HUES64 (cell line): Measurements from ENCODE around the gene ERP27.

ENCODE experiments used
- H3K27ac ChIP-seq: 2 replicates; pipeline ENCODE4 v1.7.0; 2013; ENCODE audit warnings: low read depth, low read length, inconsistent platforms
- H3K27me3 ChIP-seq: 2 replicates; pipeline ENCODE4 v1.6.1; 2013; ENCODE audit warnings: mild to moderate bottlenecking, low read length; ENCODE audit not compliant: insufficient read depth
- H3K36me3 ChIP-seq: 2 replicates; pipeline ENCODE4 v1.6.1; 2013; ENCODE audit warnings: mild to moderate bottlenecking, low read length; ENCODE audit not compliant: insufficient read depth
- H3K4me1 ChIP-seq: 2 replicates; pipeline ENCODE4 v1.6.1; 2013; ENCODE audit warnings: mild to moderate bottlenecking, low read length, moderate library complexity; ENCODE audit not compliant: insufficient read depth
- H3K4me3 ChIP-seq: 2 replicates; pipeline ENCODE4 v1.5.1; 2013; ENCODE audit warnings: mild to moderate bottlenecking, low read length, moderate library complexity
- H3K9ac ChIP-seq: 2 replicates; pipeline ENCODE4 v1.6.1; 2013; ENCODE audit warnings: mild to moderate bottlenecking, low read depth, low read length
- H3K9me3 ChIP-seq: 2 replicates; pipeline ENCODE4 v1.6.1; 2013; ENCODE audit warnings: low read depth, low read length; ENCODE audit not compliant: insufficient read depth
- WGBS: fragments of 150-250, 120-280 bp; methylation state at CpG from one replicate; pipeline ENCODE4 v1.1.7; 2013; ENCODE audit warnings: missing lambda C conversion rate; 5-methylcytosine and 5-hydroxymethylcytosine counted together

The ERP27 gene

DNA sequence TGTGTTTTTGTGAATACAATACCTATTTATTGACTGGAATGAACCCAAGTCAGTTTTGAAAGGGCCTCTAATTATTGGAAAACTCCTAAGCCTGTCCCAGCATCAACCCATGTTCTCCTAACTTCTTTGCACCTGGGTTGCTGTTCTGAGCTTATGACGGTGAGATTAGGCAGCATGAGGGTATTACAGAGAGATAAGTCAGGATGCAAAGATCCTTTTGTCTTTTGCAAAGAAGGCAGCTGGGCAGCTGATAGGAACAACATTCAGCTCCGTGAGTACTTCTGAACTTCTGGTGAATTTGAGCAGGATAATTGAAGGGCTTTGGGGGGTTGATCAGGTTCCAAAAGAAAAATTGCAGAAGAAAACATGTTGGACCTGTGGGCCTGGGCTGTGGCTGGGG is 34.5 kb upstream of the ERP27 start, which contains the start of gene PDE6H:
PDE6H (plus strand) TSS at position 227 of the 400 bp plus-strand sequence. CDS start 4,971 bp downstream, outside the sequence.
- Histone ChIP-seq H3K27me3 (no peaks in the 10 kb centered on the region), H3K9me3 (no peaks in the 10 kb centered on the region), H3K4me3 (no peak within 1 kb of the TSS), H3K36me3 (no peaks in the 10 kb centered on the region), H3K27ac (no peak within 1 kb of the TSS), H3K4me1 (no peaks in the 10 kb centered on the region), H3K9ac (no peak within 1 kb of the TSS)
- WGBS: 82% methylated on average over 2 of the region's 2 CpGs

- Histone ChIP-seq H3K4me1 (no peaks in the 10 kb centered on the region), H3K27me3 (no peaks in the 10 kb centered on the region), H3K9ac (no peak overlapping the region), H3K4me3 (no peak overlapping the region), H3K27ac (no peak overlapping the region), H3K9me3 (no peaks in the 10 kb centered on the region), H3K36me3 (no peaks in the 10 kb centered on the region)
- 67% methylated on average over 4 of the region's 4 CpGs for WGBS
These were observed 32.1 kb upstream of the ERP27 start for GRCh38 chr12:14970473-14970872.

GRCh38 chr12:14968478-14968877 is 30.1 kb upstream of the ERP27 start:
- Histone ChIP-seq H3K4me1 (no peaks in the 10 kb centered on the region), H3K27ac (no peak overlapping the region), H3K27me3 (no peaks in the 10 kb centered on the region), H3K9ac (no peak overlapping the region), H3K4me3 (no peak overlapping the region), H3K36me3 (no peaks in the 10 kb centered on the region), H3K9me3 (no peaks in the 10 kb centered on the region)
- WGBS: 93% methylated on average over 3 of the region's 3 CpGs

GRCh38 chr12:14965221-14965620 is 26.9 kb upstream of the ERP27 start:
- Histone ChIP-seq H3K27ac (no peak overlapping the region), H3K4me1 (peaks cover 10% of the 10 kb centered on the region), H3K4me3 (no peak overlapping the region), H3K27me3 (no peaks in the 10 kb centered on the region), H3K36me3 (no peaks in the 10 kb centered on the region), H3K9ac (no peak overlapping the region), H3K9me3 (no peaks in the 10 kb centered on the region)
- WGBS: over 99% methylated on average over 2 of the region's 2 CpGs

DNA sequence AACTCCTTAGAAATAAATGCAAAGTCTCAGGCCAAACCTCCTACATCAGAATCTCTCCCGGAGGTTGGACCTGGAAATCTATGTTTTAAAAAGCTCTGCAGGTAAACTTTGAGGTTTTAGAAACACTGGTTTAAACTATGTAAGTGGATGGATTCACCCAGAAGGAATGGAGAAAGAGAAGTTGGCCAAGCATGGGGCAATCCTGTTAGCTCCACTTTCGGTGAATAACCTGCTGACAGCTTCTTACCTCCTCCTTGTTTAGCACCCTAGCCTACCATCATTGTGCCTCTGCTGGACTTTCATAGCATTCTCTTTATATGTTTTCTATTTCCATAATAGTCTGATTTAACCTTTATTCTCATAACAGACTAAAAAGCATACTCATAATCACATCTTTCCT is 26.1 kb upstream of the ERP27 start:
- H3K9ac ChIP-seq: no peak overlapping the region
- 44% methylated on average over 2 of the region's 2 CpGs for WGBS
- H3K27ac ChIP-seq: no peak overlapping the region
- H3K4me1 ChIP-seq: peaks cover 10% of the 10 kb centered on the region
- H3K27me3 ChIP-seq: no peaks in the 10 kb centered on the region
- no peak overlapping the region for H3K4me3 ChIP-seq
- no peaks in the 10 kb centered on the region for H3K9me3 ChIP-seq
- no peaks in the 10 kb centered on the region for H3K36me3 ChIP-seq

DNA sequence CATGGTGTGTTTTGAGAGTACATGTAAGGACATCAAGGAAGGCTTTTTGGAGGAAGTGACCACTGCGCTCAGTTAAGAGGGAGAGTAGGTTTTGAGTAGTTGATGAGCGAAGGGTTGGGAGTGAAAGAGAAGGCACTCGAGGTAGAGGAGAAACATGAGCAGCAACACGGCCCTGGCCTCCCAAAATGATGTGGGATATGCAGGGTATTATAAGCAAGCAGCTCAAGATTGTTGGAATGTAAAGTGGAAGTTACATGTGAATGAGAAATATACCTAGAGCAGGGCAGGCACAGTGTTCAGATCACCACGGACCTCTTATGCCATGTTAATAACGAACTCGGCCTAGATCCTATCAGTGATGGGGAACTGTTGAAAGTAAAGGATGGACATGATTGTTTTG is 25.2 kb upstream of the ERP27 start:
- Histone ChIP-seq H3K4me1 (peaks cover 10% of the 10 kb centered on the region), H3K36me3 (no peaks in the 10 kb centered on the region), H3K9me3 (no peaks in the 10 kb centered on the region), H3K27me3 (no peaks in the 10 kb centered on the region), H3K9ac (no peak overlapping the region), H3K4me3 (no peak overlapping the region), H3K27ac (no peak overlapping the region)
- 94% methylated on average over 7 of the region's 7 CpGs for WGBS

DNA sequence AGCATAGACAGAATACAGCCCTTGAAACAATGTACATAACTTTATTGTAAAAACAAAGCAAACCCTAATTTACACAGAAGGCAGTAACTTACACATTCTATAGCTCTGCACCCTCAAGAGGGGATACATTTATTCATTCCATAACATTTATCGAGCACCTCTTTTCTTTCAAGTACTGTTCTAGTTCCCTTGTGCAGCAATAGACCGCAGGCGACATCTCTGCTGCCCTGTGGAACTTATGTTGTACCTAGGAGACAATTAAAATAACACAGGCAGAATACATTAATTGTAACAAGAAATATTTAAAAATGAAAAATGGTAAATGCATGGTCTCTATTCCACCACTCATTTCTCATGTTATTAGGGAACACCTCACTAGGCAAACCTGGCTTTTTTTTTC is 24.5 kb upstream of the ERP27 start:
- no peak overlapping the region for H3K27ac ChIP-seq
- WGBS: 97% methylated on average over 3 of the region's 3 CpGs
- no peaks in the 10 kb centered on the region for H3K9me3 ChIP-seq
- H3K4me1 ChIP-seq: peaks cover 10% of the 10 kb centered on the region
- H3K36me3 ChIP-seq: no peaks in the 10 kb centered on the region
- H3K4me3 ChIP-seq: no peak overlapping the region
- no peak overlapping the region for H3K9ac ChIP-seq
- no peaks in the 10 kb centered on the region for H3K27me3 ChIP-seq

DNA sequence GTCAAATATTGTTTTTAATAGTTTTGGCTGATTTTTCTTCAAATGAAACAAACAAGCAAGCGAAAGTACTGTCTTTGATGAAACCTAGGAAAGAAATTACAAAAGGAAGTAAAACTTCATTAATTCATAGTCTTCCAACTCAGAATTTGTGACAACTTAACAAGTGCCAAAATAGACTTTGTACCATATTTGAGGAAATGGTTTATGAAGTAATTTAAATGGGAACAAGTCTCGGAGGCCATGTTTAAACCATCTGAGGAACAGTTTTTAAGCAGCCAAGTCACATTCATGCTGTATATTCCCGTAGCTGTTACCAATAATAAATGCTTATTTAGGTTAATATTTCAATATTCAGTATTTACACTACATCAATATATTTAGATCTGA is 23.8 kb upstream of the ERP27 start:
- WGBS: 93% methylated on average over 2 of the region's 3 CpGs
- no peak overlapping the region for H3K4me3 ChIP-seq
- H3K9ac ChIP-seq: no peak overlapping the region
- H3K36me3 ChIP-seq: no peaks in the 10 kb centered on the region
- peaks cover 10% of the 10 kb centered on the region for H3K4me1 ChIP-seq
- H3K27ac ChIP-seq: no peak overlapping the region
- H3K9me3 ChIP-seq: no peaks in the 10 kb centered on the region
- H3K27me3 ChIP-seq: no peaks in the 10 kb centered on the region

DNA sequence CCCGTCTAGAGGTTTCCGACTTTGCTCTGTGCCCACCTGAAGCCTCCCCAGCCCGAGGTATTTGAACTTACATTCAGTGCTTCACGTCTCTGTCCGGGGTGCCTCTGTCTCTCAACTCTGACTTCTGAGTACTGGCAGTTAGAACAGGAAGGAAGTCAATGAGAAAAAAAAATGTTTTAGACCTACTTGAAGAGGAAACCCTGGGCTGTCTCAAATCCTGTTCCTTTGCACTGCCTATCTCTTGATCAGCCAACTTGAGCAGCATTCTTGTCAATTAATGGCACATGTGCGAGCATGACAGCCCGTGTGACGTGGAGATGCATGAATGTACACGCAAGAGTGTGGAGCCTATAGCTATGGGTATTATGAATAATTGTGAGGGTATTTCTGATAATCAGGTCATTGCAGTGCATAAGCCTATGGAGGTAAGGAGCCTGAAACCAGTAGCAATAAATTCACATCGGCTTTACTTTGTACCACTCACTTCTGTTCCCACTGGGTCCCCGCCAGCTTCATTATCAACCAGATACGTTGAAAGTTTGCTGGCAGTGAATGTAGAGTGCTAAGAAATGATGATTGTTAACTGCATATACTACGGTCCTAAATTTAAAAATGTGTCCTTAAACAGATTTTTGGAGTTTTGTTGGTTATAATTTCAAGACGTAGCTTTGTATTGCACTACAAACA is 23.3 kb upstream of the ERP27 start, which contains the start of gene ARHGDIB:
ARHGDIB (minus strand) TSS at position 136 of the 687 bp plus-strand sequence. CDS start 10,889 bp downstream, outside the sequence.
- Histone ChIP-seq H3K9ac (no peak within 1 kb of the TSS), H3K27ac (no peak within 1 kb of the TSS), H3K4me3 (no peak within 1 kb of the TSS), H3K27me3 (no peaks in the 10 kb centered on the region), H3K9me3 (no peaks in the 10 kb centered on the region), H3K36me3 (no peaks in the 10 kb centered on the region), H3K4me1 (peaks cover 10% of the 10 kb centered on the region)
- 90% methylated on average over 14 of the region's 14 CpGs for WGBS

- Histone ChIP-seq H3K9me3 (no peaks in the 10 kb centered on the region), H3K36me3 (no peaks in the 10 kb centered on the region), H3K27ac (no peak overlapping the region), H3K27me3 (no peaks in the 10 kb centered on the region), H3K9ac (no peak overlapping the region), H3K4me3 (no peak overlapping the region), H3K4me1 (peaks cover 10% of the 10 kb centered on the region)
- 83% methylated on average over 13 of the region's 13 CpGs for WGBS
These were observed 22.5 kb upstream of the ERP27 start for GRCh38 chr12:14960548-14961465.

DNA sequence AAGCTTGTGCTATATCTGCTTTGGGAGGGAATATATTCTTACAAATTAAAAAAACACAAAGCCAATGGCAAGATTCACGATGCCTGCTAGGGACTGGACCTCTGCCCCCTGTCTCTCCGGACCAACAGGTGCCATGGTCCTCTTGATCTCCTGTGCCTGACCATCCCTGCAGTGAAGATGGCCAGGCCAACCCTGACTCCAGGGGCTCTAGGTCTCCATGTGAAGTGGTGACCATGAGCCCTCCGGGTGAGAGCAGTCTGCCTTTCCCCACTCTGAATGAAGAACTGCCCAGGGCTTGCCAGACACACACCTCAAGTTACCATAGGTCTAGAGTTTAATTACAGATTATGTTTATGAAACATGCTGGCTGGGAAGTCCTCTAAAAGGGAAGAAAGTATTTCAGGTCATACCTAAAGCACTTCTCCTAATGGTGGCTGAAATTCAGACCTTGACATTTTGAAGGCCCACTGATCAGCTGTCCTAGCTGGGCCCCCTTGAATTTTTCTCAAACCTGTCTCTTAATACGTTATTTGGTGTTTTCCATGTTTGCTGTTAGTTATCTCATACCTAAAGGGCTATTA is 21.7 kb upstream of the ERP27 start:
- WGBS: 96% methylated on average over 3 of the region's 4 CpGs
- Histone ChIP-seq H3K36me3 (no peaks in the 10 kb centered on the region), H3K9ac (no peak overlapping the region)

More for the DNA sequence above, 21.7 kb upstream of the ERP27 start:
- Histone ChIP-seq H3K4me1 (peaks cover 10% of the 10 kb centered on the region), H3K4me3 (no peak overlapping the region), H3K9me3 (no peaks in the 10 kb centered on the region), H3K27me3 (no peaks in the 10 kb centered on the region), H3K27ac (no peak overlapping the region)
